ENCODE results near the gene CGN.

Gene CGN

DNA sequence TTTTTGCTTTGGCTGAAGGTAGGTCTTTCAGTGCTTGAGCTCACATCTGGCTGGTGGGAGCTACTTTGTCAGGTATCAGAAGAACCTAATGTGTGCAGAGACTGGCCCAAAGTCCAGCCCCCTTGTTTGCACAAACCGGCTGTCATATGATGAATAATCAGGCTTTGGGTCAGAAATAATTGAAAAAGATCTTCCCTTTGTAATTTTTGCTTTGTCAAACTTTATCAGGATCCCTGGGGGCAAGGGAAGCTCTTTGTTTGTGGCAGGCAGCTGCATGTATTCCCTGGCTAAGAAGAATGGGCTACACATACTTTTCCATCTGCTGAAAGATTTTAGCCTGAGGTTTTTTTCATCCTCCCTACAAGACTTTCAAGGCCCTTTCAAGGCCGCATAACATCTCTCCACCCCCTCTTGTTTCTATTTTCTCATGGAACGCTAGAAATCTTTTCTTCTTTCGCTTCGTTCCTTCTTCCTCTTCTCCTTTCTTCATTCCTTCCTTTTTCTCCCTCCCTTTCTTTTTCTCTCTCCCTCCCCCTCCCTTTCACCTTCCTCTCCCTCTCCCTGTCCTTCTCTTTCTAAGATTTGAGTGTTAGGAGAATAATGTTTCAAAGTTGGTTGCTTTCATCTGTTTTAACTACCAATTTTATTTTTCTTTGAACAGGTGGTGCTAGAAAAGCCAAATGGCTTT, 54.5 kb downstream of the CGN start:
- H3K27ac ChIP-seq (ENCODE audit: low read depth, low read length, poor library complexity, severe bottlenecking) = no peak overlapping the region
- H3K9me3 ChIP-seq (ENCODE audit: low read length) = no peaks in the 10 kb centered on the region
- TF ChIP-seq, protein P1, sequence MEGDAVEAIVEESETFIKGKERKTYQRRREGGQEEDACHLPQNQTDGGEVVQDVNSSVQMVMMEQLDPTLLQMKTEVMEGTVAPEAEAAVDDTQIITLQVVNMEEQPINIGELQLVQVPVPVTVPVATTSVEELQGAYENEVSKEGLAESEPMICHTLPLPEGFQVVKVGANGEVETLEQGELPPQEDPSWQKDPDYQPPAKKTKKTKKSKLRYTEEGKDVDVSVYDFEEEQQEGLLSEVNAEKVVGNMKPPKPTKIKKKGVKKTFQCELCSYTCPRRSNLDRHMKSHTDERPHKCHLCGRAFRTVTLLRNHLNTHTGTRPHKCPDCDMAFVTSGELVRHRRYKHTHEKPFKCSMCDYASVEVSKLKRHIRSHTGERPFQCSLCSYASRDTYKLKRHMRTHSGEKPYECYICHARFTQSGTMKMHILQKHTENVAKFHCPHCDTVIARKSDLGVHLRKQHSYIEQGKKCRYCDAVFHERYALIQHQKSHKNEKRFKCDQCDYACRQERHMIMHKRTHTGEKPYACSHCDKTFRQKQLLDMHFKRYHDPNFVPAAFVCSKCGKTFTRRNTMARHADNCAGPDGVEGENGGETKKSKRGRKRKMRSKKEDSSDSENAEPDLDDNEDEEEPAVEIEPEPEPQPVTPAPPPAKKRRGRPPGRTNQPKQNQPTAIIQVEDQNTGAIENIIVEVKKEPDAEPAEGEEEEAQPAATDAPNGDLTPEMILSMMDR (IDR thresholded peaks at IDR 0.05; ENCODE audit: low read length) = no peak
- no peak for TF ChIP-seq EZH2 (IDR thresholded peaks at IDR 0.05; ENCODE audit: borderline replicate concordance, low read length)
- no peak overlapping the region for H2AFZ ChIP-seq (ENCODE audit: low read length)
- no peaks in the 10 kb centered on the region for H3K36me3 ChIP-seq (ENCODE audit: insufficient read depth, low read length)
- no peaks in the 10 kb centered on the region for H3K27me3 ChIP-seq (ENCODE audit: insufficient read depth, low read length)
- no peak overlapping the region for H3K4me3 ChIP-seq (ENCODE audit: low read depth, low read length, poor library complexity, severe bottlenecking)
- no peaks in the 10 kb centered on the region for H3K79me2 ChIP-seq (ENCODE audit: insufficient read depth, low read length)
- H3K9me2 ChIP-seq (ENCODE audit: low read depth, low read length) = no peaks in the 10 kb centered on the region
- no peaks in the 10 kb centered on the region for H3F3A ChIP-seq (ENCODE audit: insufficient read depth, low read length)
- H3K9ac ChIP-seq (ENCODE audit: low read length) = no peak overlapping the region
- H3K4me1 ChIP-seq (ENCODE audit: insufficient read depth, low read length, severe bottlenecking) = no peaks in the 10 kb centered on the region
- H3K4me2 ChIP-seq (ENCODE audit: low read length) = no peak overlapping the region
- no peaks in the 10 kb centered on the region for H4K20me1 ChIP-seq (ENCODE audit: insufficient read depth, low read length)

DNA sequence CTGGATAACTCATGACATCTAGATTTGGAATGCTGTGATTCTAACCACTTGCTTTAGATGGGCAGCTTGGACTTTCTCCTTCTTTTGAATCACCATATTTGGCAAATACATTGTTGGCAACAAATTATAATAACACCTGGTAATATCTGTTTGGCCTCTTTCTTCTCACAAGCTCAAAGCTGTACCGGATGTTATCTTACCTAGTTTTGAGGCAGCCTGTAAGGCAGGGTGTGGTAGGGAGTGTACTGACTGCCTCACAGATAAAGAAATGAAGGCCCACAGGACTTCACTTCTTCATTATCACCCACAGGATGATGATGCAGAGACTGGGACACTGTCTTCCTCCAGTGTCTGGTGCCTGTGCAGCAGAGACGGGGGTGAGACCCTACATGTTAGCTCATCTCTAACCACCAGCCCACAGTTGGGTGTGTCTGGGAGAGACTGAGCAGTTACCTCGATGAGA, 57.5 kb downstream of the CGN start:
- Histone ChIP-seq H3K4me3 (ENCODE audit: low read depth, low read length, poor library complexity, severe bottlenecking) (no peak overlapping the region), H3K9ac (ENCODE audit: low read length) (no peak overlapping the region), H3K79me2 (ENCODE audit: insufficient read depth, low read length) (no peaks in the 10 kb centered on the region), H3K9me3 (ENCODE audit: low read length) (no peaks in the 10 kb centered on the region), H3F3A (ENCODE audit: insufficient read depth, low read length) (no peaks in the 10 kb centered on the region), H3K36me3 (ENCODE audit: insufficient read depth, low read length) (no peaks in the 10 kb centered on the region), H3K4me2 (ENCODE audit: low read length) (no peak overlapping the region), H3K27me3 (ENCODE audit: insufficient read depth, low read length) (no peaks in the 10 kb centered on the region), H3K9me2 (ENCODE audit: low read depth, low read length) (no peaks in the 10 kb centered on the region), H3K27ac (ENCODE audit: low read depth, low read length, poor library complexity, severe bottlenecking) (no peak overlapping the region), H2AFZ (ENCODE audit: low read length) (no peak overlapping the region), H4K20me1 (ENCODE audit: insufficient read depth, low read length) (no peaks in the 10 kb centered on the region), H3K4me1 (ENCODE audit: insufficient read depth, low read length, severe bottlenecking) (no peaks in the 10 kb centered on the region)
- no peak for TF ChIP-seq EZH2 (IDR thresholded peaks at IDR 0.05; ENCODE audit: borderline replicate concordance, low read length)
- TF ChIP-seq, protein P1 (IDR thresholded peaks at IDR 0.05; ENCODE audit: low read length) = no peak

DNA sequence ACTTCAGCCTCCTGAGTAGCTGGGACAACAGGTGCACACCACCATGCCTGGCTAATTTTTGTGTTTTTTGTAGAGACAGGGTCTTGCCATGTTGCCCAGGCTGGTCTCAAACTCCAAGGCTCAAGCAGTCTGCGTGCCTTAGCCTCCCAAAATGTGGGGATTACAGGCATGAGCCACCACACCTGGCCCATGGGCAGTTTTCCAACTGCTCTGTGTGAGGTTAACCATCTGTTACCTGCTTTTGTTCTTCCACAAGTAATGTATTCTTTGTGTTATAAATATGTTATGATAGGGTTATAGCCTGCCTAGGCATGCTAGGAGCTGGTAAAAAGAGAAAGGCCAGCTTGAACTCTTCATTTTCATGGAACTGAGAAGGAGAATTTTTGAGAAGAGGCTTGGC, 59.6 kb downstream of the CGN start:
- no peak for TF ChIP-seq EZH2 (IDR thresholded peaks at IDR 0.05; ENCODE audit: borderline replicate concordance, low read length)
- TF ChIP-seq, protein P1 (IDR thresholded peaks at IDR 0.05; ENCODE audit: low read length) = no peak
- Histone ChIP-seq H3K9ac (ENCODE audit: low read length) (no peak overlapping the region), H3K4me2 (ENCODE audit: low read length) (no peak overlapping the region), H3K36me3 (ENCODE audit: insufficient read depth, low read length) (no peaks in the 10 kb centered on the region), H2AFZ (ENCODE audit: low read length) (no peak overlapping the region), H3K4me1 (ENCODE audit: insufficient read depth, low read length, severe bottlenecking) (no peaks in the 10 kb centered on the region), H4K20me1 (ENCODE audit: insufficient read depth, low read length) (no peaks in the 10 kb centered on the region), H3K4me3 (ENCODE audit: low read depth, low read length, poor library complexity, severe bottlenecking) (no peak overlapping the region), H3K79me2 (ENCODE audit: insufficient read depth, low read length) (no peaks in the 10 kb centered on the region), H3K27me3 (ENCODE audit: insufficient read depth, low read length) (no peaks in the 10 kb centered on the region), H3K27ac (ENCODE audit: low read depth, low read length, poor library complexity, severe bottlenecking) (no peak overlapping the region), H3K9me2 (ENCODE audit: low read depth, low read length) (no peaks in the 10 kb centered on the region), H3K9me3 (ENCODE audit: low read length) (no peaks in the 10 kb centered on the region), H3F3A (ENCODE audit: insufficient read depth, low read length) (no peaks in the 10 kb centered on the region)
